ENCODE data around the gene CNTNAP3B.
"Not testable (repeated sequence)": the region's sequence is repeated elsewhere in the genome, so short reads cannot be mapped to it uniquely, and the experiment has no call there.

- TF ChIP-seq EZH2 (IDR thresholded peaks at IDR 0.05; ENCODE audit: insufficient read depth, poor library complexity, severe bottlenecking); EZH2phosphoT487 (IDR thresholded peaks at IDR 0.05; ENCODE audit: insufficient read depth, low read depth): not testable (repeated sequence)
Measured at GRCh38 chr9:41974906-41975305, 154.3 kb downstream of the CNTNAP3B start.

All from GM23248 (cell line).